ENCODE results near the gene TRMO. TPM values are rescaled to one million over a fixed set of nuclear protein-coding genes. Genes with fewer than 3 reads are reported as not detected.

The TRMO gene
- total and polyA plus RNA-seq, 7 donors = 7.8 to 27.8 (median 24.8) TPM

DNA sequence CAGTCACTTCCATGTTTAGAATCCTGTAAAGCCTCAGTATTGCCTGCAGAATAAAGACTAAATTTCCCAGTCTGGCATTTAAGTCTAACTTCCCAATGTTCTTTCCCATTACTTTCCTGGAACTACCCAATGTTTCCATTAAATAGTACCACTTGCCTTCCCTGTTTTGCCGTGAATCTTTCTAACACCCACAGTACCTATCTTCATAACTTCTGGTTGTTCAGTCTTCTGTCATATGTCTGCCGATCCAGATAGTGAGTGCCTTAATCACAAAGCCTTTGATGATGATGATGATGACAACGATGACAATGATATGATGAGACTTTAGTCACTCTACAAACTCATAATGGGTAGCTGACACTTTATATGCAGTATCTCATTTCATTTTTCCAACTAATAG is 22.3 kb upstream of the TRMO start:
- Histone ChIP-seq H3K36me3 (no peaks in the 10 kb centered on the region), H3K4me3 (no peak overlapping the region), H3K9me3 (no peaks in the 10 kb centered on the region), H3K27ac (no peak overlapping the region), H3K27me3 (no peaks in the 10 kb centered on the region), H3K4me1 (no peaks in the 10 kb centered on the region)
- WGBS, 2 donors = 83 to 89% methylated on average over 3 of the region's 3 CpGs
- no peak for DNase-seq
- intact Hi-C loops (cut with DNase I) = no loop called here
- TF ChIP-seq, protein P1, sequence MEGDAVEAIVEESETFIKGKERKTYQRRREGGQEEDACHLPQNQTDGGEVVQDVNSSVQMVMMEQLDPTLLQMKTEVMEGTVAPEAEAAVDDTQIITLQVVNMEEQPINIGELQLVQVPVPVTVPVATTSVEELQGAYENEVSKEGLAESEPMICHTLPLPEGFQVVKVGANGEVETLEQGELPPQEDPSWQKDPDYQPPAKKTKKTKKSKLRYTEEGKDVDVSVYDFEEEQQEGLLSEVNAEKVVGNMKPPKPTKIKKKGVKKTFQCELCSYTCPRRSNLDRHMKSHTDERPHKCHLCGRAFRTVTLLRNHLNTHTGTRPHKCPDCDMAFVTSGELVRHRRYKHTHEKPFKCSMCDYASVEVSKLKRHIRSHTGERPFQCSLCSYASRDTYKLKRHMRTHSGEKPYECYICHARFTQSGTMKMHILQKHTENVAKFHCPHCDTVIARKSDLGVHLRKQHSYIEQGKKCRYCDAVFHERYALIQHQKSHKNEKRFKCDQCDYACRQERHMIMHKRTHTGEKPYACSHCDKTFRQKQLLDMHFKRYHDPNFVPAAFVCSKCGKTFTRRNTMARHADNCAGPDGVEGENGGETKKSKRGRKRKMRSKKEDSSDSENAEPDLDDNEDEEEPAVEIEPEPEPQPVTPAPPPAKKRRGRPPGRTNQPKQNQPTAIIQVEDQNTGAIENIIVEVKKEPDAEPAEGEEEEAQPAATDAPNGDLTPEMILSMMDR (IDR thresholded peaks at IDR 0.05) = no peak
- TF ChIP-seq EP300 (IDR thresholded peaks at IDR 0.05) (no peak), POLR2AphosphoS5 (IDR thresholded peaks at IDR 0.05) (no peak), POLR2A (IDR thresholded peaks at IDR 0.05) (no peak)

DNA sequence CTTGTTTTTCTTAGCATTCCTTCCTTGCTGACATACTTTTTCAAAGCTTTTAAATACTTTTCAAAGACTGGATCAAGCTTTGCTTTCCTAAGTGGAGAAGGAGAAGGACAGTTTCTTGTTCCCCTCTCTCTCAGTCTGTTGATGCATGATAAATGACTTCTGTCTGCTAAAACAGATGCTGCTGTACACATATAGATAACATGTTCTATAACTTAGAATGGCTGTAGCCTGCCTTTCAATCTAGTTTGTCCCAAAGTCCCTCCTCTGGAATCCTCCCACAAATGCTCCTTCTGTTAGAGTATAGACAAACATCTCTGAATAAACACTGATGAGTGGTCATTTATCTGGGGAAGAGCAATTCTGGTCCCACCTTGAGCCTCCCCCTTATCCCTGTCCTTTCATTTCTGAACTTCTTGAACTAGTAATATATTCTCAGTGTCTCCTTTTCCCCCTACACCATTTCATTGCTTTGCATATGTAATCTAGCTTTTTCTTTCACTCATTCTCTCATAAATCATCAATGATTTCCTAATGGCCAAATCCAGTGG is 21.1 kb upstream of the TRMO start:
- Histone ChIP-seq H3K4me3 (no peak overlapping the region), H3K27ac (no peak overlapping the region), H3K36me3 (no peaks in the 10 kb centered on the region), H3K4me1 (no peaks in the 10 kb centered on the region), H3K27me3 (no peaks in the 10 kb centered on the region), H3K9me3 (no peaks in the 10 kb centered on the region)
- intact Hi-C loops (cut with DNase I) = no loop called here
- DNase-seq = no peak
- TF ChIP-seq EP300 (IDR thresholded peaks at IDR 0.05) (no peak), POLR2AphosphoS5 (IDR thresholded peaks at IDR 0.05) (no peak), POLR2A (IDR thresholded peaks at IDR 0.05) (no peak)
- TF ChIP-seq, protein P1 (IDR thresholded peaks at IDR 0.05) = no peak

DNA sequence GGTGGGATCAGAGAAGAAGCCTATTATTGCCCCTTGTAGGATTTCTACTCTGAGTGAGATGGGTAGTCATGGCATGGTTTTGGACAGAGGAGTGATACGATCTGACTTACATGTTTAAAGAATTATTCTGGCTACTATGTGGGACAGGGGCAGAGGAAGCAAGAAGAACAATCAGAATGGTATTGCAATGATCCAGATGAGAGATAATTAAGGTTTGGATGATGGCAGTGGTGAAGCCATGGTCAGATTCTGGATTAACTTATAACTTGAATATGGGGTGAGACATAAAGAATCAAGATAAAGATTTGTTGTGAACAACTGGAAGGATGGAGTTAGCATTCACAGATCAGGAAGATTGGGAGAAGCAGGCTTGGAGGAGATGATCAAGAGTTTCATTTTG is 19.0 kb upstream of the TRMO start:
- Histone ChIP-seq H3K27me3 (peaks cover 0 to 8% (median 0%) of the 10 kb centered on the region in 3 donors), H3K36me3 (no peaks in the 10 kb centered on the region), H3K9me3 (no peaks in the 10 kb centered on the region), H3K4me3 (no peak overlapping the region), H3K27ac (no peak overlapping the region), H3K4me1 (no peaks in the 10 kb centered on the region)
- TF ChIP-seq, protein P1 (IDR thresholded peaks at IDR 0.05) = no peak
- no peak for TF ChIP-seq POLR2A (IDR thresholded peaks at IDR 0.05)
- TF ChIP-seq POLR2AphosphoS5 (IDR thresholded peaks at IDR 0.05) = no peak
- no peak for TF ChIP-seq EP300 (IDR thresholded peaks at IDR 0.05)
- intact Hi-C loops (cut with DNase I) = no loop called here
- DNase-seq = no peak
- WGBS, 2 donors = 92% methylated on average over 1 of the region's 1 CpG

- Histone ChIP-seq H3K27me3 (peaks cover 0 to 14% (median 0%) of the 10 kb centered on the region in 3 donors), H3K4me3 (no peak overlapping the region), H3K27ac (no peak overlapping the region), H3K36me3 (no peaks in the 10 kb centered on the region), H3K4me1 (no peaks in the 10 kb centered on the region), H3K9me3 (no peaks in the 10 kb centered on the region)
- intact Hi-C loops (cut with DNase I) = no loop called here
- 86 to 87% methylated on average over 3 of the region's 3 CpGs for WGBS, 2 donors
- no peak for DNase-seq
- no peak for TF ChIP-seq POLR2AphosphoS5 (IDR thresholded peaks at IDR 0.05)
- TF ChIP-seq, protein P1 (IDR thresholded peaks at IDR 0.05) = no peak
- TF ChIP-seq EP300 (IDR thresholded peaks at IDR 0.05) = no peak
- no peak for TF ChIP-seq POLR2A (IDR thresholded peaks at IDR 0.05)
Observed at GRCh38 chr9:97940741-97941140, 18.4 kb upstream of the TRMO start.

DNA sequence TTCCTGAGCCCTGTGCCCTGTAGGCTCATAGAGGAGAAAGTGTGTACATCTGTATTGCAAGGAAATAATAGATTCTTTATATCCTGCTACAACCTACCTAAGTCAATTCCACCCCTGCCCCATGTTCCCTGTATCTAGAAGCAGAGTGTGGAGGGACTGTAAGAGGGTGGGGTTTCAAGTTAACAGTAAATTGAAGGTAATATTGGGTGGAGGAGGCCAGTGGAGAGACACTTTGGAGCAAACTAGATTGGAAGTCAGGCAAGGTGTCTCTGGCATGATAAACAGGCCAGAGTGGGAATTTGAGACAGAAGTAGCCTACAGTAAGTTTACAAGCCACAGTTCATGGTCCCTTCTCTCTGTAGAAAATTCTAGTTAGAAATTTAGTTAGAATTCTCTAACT is 17.9 kb upstream of the TRMO start:
- TF ChIP-seq EP300 (IDR thresholded peaks at IDR 0.05) = no peak
- TF ChIP-seq, protein P1 (IDR thresholded peaks at IDR 0.05) = no peak
- no peak for TF ChIP-seq POLR2AphosphoS5 (IDR thresholded peaks at IDR 0.05)
- TF ChIP-seq POLR2A (IDR thresholded peaks at IDR 0.05) = no peak
- intact Hi-C loops (cut with DNase I) = no loop called here
- no peaks in the 10 kb centered on the region for H3K36me3 ChIP-seq
- no peaks in the 10 kb centered on the region for H3K4me1 ChIP-seq
- no peak for DNase-seq
- H3K27me3 ChIP-seq = peaks cover 0 to 19% (median 0%) of the 10 kb centered on the region in 3 donors
- H3K27ac ChIP-seq = no peak overlapping the region
- H3K9me3 ChIP-seq = no peaks in the 10 kb centered on the region
- H3K4me3 ChIP-seq = no peak overlapping the region
